ENCODE measurements around the gene ADNP.

Gene ADNP

GRCh38 chr20:50848846-50849673, 82.2 kb downstream of the ADNP start:
- Histone ChIP-seq H3K27ac (peak overlapping the region in 9 of 11 experiments; percentile 22 to 71 (median 59); a peak in 17 of 22 replicates), H3K9ac (peak overlapping the region in 8 of 11 experiments; percentile 18 to 68 (median 55); a peak in 15 of 22 replicates), H3K4me2 (peak overlapping the region; percentile 66 to 86 (median 81)), H3K4me3 (no peak overlapping the region), H4K20me1 (peaks cover 0 to 14% (median 0%) of the 10 kb centered on the region in 11 experiments; a peak in 4 of 22 replicates), H3K27me3 (no peaks in the 10 kb centered on the region), H3K4me1 (peaks cover 28 to 61% (median 54%) of the 10 kb centered on the region in 10 experiments), H3K36me3 (peaks cover 0 to 65% (median 53%) of the 10 kb centered on the region in 11 experiments; a peak in 16 of 22 replicates), H3K9me3 (replicated peaks in 1 of 11) (no peaks in the 10 kb centered on the region)
- no peak for TF ChIP-seq Cebpa-rat (IDR thresholded peaks at IDR 0.05)

DNA sequence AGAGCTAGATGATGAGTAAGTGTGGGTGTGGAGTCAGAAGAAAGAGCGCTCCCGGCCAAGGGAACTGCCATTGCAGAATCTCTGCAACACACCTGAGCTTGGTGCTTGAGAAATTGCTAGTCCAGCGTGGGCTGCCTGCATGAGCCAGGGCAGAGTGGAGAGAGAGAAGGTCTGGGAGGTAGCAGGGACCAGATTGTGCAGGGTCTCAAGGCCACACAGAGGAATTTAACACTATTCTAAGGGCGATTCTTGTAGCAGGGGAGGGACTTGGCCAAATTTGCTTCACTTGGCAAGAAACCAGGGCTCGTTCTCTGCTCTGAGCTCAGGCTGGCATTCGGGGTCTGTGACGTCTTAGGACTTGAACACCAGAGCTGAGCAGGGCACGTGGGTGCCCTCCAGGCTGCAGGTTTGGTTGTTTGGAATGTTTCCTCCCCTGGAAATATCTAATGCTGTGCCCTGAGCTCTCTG, 82.9 kb downstream of the ADNP start:
- peaks cover 28 to 61% (median 54%) of the 10 kb centered on the region in 10 experiments for H3K4me1 ChIP-seq
- H3K36me3 ChIP-seq, result peaks cover 0 to 65% (median 56%) of the 10 kb centered on the region in 11 experiments; a peak in 16 of 22 replicates
- no peaks in the 10 kb centered on the region for H3K9me3 ChIP-seq (replicated peaks in 1 of 11)
- peak overlapping the region; percentile 66 to 86 (median 81) for H3K4me2 ChIP-seq
- peak overlapping the region in 8 of 11 experiments; percentile 18 to 68 (median 55); a peak in 15 of 22 replicates for H3K9ac ChIP-seq
- H3K27ac ChIP-seq, result peak overlapping the region in 9 of 11 experiments; percentile 22 to 71 (median 59); a peak in 17 of 22 replicates
- TF ChIP-seq Cebpa-rat (IDR thresholded peaks at IDR 0.05), result no peak
- no peak overlapping the region for H3K4me3 ChIP-seq
- H3K27me3 ChIP-seq, result no peaks in the 10 kb centered on the region
- H4K20me1 ChIP-seq, result peaks cover 0 to 14% (median 0%) of the 10 kb centered on the region in 11 experiments; a peak in 4 of 22 replicates

DNA sequence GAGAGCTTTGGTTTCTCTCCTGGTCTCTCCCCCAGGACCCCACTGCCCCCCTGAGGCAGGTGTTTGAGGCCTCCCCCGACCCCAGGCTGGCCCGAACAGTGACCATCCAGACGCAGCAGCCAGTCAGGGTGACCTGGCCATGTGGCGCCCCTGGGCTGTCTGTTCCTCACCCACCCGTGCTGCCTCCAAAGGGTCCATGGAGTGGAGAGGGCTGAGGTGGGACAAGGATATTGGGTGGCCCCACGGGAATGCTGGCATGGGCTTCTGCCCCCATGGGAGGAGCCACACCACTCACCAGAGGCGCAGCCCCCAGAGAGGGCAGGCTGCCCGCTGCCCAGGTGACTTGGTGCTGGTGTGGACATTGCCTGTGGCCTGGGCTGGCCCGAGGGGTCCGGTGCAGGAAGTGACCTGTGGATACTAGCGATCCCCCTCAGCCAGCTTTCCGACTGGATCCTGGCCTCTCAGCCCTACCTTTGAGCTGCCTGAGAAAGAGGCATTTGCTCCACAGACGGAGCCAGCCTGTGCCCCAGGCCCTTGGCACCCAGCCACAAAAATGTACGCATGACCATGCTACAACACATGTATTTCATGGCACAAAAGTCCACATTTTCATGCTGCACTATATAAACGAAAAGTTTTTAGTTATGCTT, 85.5 kb downstream of the ADNP start:
- peak overlapping the region in 2 of 11 experiments; percentile 1 to 2; a peak in 1 of 22 replicates for H3K27ac ChIP-seq
- TF ChIP-seq Cebpa-rat (IDR thresholded peaks at IDR 0.05), result no peak
- no peak overlapping the region for H3K4me3 ChIP-seq
- H3K9me3 ChIP-seq (replicated peaks in 1 of 11), result no peaks in the 10 kb centered on the region
- H3K4me2 ChIP-seq, result no peak overlapping the region
- peaks cover 0 to 70% (median 65%) of the 10 kb centered on the region in 11 experiments; a peak in 17 of 22 replicates for H3K36me3 ChIP-seq
- H3K4me1 ChIP-seq, result peaks cover 21 to 46% (median 37%) of the 10 kb centered on the region in 10 experiments
- no peaks in the 10 kb centered on the region for H3K27me3 ChIP-seq
- no peak overlapping the region for H3K9ac ChIP-seq
- H4K20me1 ChIP-seq, result peaks cover 0 to 16% (median 0%) of the 10 kb centered on the region in 11 experiments; a peak in 4 of 22 replicates

- no peak overlapping the region for H3K27ac ChIP-seq
These were observed 86.7 kb downstream of the ADNP start for GRCh38 chr20:50844430-50845100.

DNA sequence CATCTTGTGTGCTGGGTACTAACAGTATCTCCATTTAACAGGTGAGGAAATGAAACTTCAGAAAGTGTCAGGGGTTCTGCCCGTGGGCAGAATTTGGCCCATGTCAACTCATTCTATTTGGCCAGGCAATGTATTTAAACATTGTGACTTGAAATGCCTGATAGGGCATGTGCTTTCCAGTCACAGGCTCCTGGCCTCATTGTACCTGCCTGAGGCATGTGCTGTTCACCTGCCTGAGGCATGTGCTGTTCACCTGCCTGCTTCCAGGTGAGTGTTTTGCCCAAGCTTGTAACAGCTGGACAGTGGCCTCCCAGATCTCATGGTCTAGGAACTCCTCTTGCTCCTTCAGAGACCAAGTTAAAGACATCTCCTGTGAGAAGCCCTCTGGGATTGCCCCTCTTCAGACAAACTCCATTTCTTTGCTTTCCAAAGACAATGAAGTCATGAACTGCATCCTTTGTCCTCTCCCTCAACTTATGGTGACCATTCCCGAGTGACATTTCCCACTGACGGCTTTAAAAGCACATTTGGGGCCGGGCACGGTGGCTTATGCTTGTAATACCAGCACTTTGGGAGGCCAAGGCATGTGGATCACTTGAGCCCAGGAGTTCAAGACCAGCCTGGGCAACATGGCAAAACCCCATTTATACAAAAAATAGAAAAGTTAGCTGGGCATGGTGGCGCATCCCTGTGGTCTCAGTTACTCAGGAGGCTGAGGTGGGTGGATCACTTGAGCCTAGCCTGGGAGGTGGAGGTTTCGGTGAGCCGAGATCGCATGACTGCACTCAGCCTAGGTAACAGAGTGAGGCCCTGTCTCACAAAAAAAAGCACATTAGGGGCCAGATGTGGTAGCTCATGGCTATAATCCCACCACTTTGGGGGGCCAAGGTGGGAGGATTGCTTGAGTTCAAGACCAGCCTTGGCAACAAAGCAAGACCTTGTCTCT, 87.6 kb downstream of the ADNP start:
- H4K20me1 ChIP-seq, result peaks cover 0 to 9% (median 0%) of the 10 kb centered on the region in 11 experiments; a peak in 3 of 22 replicates
- no peak for TF ChIP-seq Cebpa-rat (IDR thresholded peaks at IDR 0.05)
- no peak overlapping the region for H3K4me3 ChIP-seq
- peaks cover 0 to 89% (median 75%) of the 10 kb centered on the region in 11 experiments; a peak in 17 of 22 replicates for H3K36me3 ChIP-seq
- peaks cover 5 to 25% (median 16%) of the 10 kb centered on the region in 10 experiments for H3K4me1 ChIP-seq
- H3K4me2 ChIP-seq, result no peak overlapping the region
- no peaks in the 10 kb centered on the region for H3K27me3 ChIP-seq
- no peak overlapping the region for H3K9ac ChIP-seq
- no peak overlapping the region for H3K27ac ChIP-seq
- H3K9me3 ChIP-seq (replicated peaks in 1 of 11), result no peaks in the 10 kb centered on the region

More at GRCh38 chr20:50844430-50845100, 86.7 kb downstream of the ADNP start:
- H3K36me3 ChIP-seq, result peaks cover 0 to 79% (median 72%) of the 10 kb centered on the region in 11 experiments; a peak in 17 of 22 replicates
- TF ChIP-seq Cebpa-rat (IDR thresholded peaks at IDR 0.05), result no peak
- peaks cover 0 to 16% (median 0%) of the 10 kb centered on the region in 11 experiments; a peak in 4 of 22 replicates for H4K20me1 ChIP-seq
- peaks cover 15 to 34% (median 26%) of the 10 kb centered on the region in 10 experiments for H3K4me1 ChIP-seq
- no peak overlapping the region; a peak in 1 of 22 replicates for H3K4me2 ChIP-seq
- no peak overlapping the region for H3K4me3 ChIP-seq
- no peaks in the 10 kb centered on the region for H3K27me3 ChIP-seq
- H3K9me3 ChIP-seq (replicated peaks in 1 of 11), result no peaks in the 10 kb centered on the region
- H3K9ac ChIP-seq, result no peak overlapping the region

GRCh38 chr20:50842821-50843220, 88.4 kb downstream of the ADNP start:
- no peak overlapping the region for H3K4me3 ChIP-seq
- peaks cover 0 to 9% (median 0%) of the 10 kb centered on the region in 11 experiments; a peak in 1 of 22 replicates for H4K20me1 ChIP-seq
- no peaks in the 10 kb centered on the region for H3K27me3 ChIP-seq
- no peak for TF ChIP-seq Cebpa-rat (IDR thresholded peaks at IDR 0.05)
- H3K36me3 ChIP-seq, result peaks cover 0 to 95% (median 82%) of the 10 kb centered on the region in 11 experiments; a peak in 17 of 22 replicates
- H3K4me1 ChIP-seq, result peaks cover 0 to 17% (median 9%) of the 10 kb centered on the region in 10 experiments; a peak in 17 of 20 replicates
- H3K9ac ChIP-seq, result no peak overlapping the region
- no peaks in the 10 kb centered on the region for H3K9me3 ChIP-seq (replicated peaks in 1 of 11)
- H3K4me2 ChIP-seq, result no peak overlapping the region
- no peak overlapping the region for H3K27ac ChIP-seq

All from BLaER1 treated with 17β-estradiol and CSF1 and Interleukin-3, amounts not matched to agents 10 nM and 100 nM (cell line).